Measurements from ENCODE around the gene ANKRA2.

The ANKRA2 gene

GRCh38 chr5:73507062-73507461, 58.4 kb downstream of the ANKRA2 start:
- no peak for DNase-seq (ENCODE audit: low read depth, low spot score)
- ChIA-PET POLR2A (interaction anchor here (1.3 kb wide), 1 partner anchor 8 kb away, joined by 3 read pairs; the partner anchor contains the start of gene BTF3), CTCF (interaction anchor here (0.6 to 7.8 kb wide), 5 partner anchors 10 to 286 kb away, joined by 3 to 71 read pairs (median 5); no protein-coding TSS in a partner anchor)
- H3K4me3 ChIP-seq (ENCODE audit: low read depth, low read length), result no peak overlapping the region
- TF ChIP-seq CTCF (IDR thresholded peaks at IDR 0.05; ENCODE audit: insufficient read depth, low read length, missing control alignments), result no peak

DNA sequence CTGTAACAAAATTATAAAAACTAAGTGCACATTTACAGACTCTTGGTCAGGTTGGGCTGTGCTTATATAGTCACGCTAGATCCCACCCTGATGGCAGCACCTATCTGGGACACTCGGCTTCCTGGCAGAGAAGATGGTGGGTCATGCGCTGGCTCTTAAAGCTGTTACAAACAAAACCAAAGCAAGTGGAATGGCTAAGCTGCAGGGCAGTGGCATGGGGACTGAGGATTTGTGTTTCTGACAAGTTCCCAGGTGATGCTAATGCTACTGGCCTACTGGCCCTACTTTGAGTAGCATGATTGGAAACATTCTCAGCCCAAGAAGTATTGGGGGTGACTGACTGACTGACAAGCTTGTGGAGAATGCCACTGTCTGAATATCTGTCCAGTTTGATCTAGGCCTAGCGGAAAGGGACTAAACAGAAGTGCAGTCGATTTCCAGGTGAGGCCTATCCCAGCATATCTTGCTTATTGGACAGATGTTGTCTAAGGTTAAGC, 58.9 kb downstream of the ANKRA2 start:
- TF ChIP-seq CTCF (IDR thresholded peaks at IDR 0.05; ENCODE audit: insufficient read depth, low read length, missing control alignments), result no peak
- POLR2A ChIA-PET, result interaction anchor here (1.3 kb wide), 1 partner anchor 8 kb away, joined by 3 read pairs; the partner anchor contains the start of gene BTF3
- CTCF ChIA-PET, result interaction anchor here (0.6 to 7.8 kb wide), 5 partner anchors 10 to 287 kb away, joined by 3 to 71 read pairs (median 5); no protein-coding TSS in a partner anchor
- H3K4me3 ChIP-seq (ENCODE audit: low read depth, low read length), result no peak overlapping the region
- DNase-seq (ENCODE audit: low read depth, low spot score), result no peak
